Stimulated activated CD8-positive, alpha-beta memory T cell treated with anti-CD3 and anti-CD28 coated beads, Interleukin-15, amount 100 ng/mL, for 1 hour (primary cell): Measurements from ENCODE around the gene PEAR1.

ENCODE experiments used
- DNase-seq: peaks from one replicate; pipeline ENCODE4 v3.0.0-alpha.2; 2020; ENCODE audit warnings: low read depth

Gene PEAR1

GRCh38 chr1:156882543-156882942, 11.0 kb upstream of the PEAR1 start:
- DNase-seq = no peak

GRCh38 chr1:156883919-156884318, 9.6 kb upstream of the PEAR1 start:
- no peak for DNase-seq

GRCh38 chr1:156884560-156885184, 8.8 kb upstream of the PEAR1 start:
- no peak for DNase-seq

GRCh38 chr1:156885314-156885713, 8.2 kb upstream of the PEAR1 start:
- DNase-seq = no peak

- DNase-seq = no peak
These were observed 7.6 kb upstream of the PEAR1 start for GRCh38 chr1:156885880-156886355.

GRCh38 chr1:156886583-156887281, 6.8 kb upstream of the PEAR1 start:
- DNase-seq = no peak

- DNase-seq = no peak
These were observed 6.2 kb upstream of the PEAR1 start for GRCh38 chr1:156887317-156887716.

- DNase-seq = no peak
These were observed 5.8 kb upstream of the PEAR1 start for GRCh38 chr1:156887734-156888133.

- peak; percentile 37 for DNase-seq
These were observed 3.5 kb upstream of the PEAR1 start for GRCh38 chr1:156889802-156890580.

GRCh38 chr1:156892190-156893047, 1.1 kb upstream of the PEAR1 start:
- DNase-seq = peak; percentile 74

- DNase-seq = no peak
These were observed 483 bp downstream of the PEAR1 start for GRCh38 chr1:156894001-156894400.

GRCh38 chr1:156894711-156895454, 1.4 kb downstream of the PEAR1 start:
- DNase-seq = no peak

- no peak for DNase-seq
These were observed 1.9 kb downstream of the PEAR1 start for GRCh38 chr1:156895455-156895812.

- no peak for DNase-seq
These were observed 2.4 kb downstream of the PEAR1 start for GRCh38 chr1:156895927-156896326.

- no peak for DNase-seq
These were observed 3.0 kb downstream of the PEAR1 start for GRCh38 chr1:156896490-156897033.

GRCh38 chr1:156897078-156897825, 3.7 kb downstream of the PEAR1 start:
- no peak for DNase-seq

GRCh38 chr1:156898161-156898566, 4.6 kb downstream of the PEAR1 start:
- DNase-seq = no peak

- DNase-seq = no peak
These were observed 5.6 kb downstream of the PEAR1 start for GRCh38 chr1:156898971-156899664.

GRCh38 chr1:156899956-156900718, 6.6 kb downstream of the PEAR1 start:
- no peak for DNase-seq
